Measurements from ENCODE around the gene CHTF8.

The CHTF8 gene

GRCh38 chr16:69106491-69107315, 25.7 kb downstream of the CHTF8 start:
- DNase-seq (ENCODE audit: insufficient read length, low spot score) (no peak), FAIRE-seq (no peak)
- TF ChIP-seq CTCF (IDR thresholded peaks at IDR 0.05; ENCODE audit: insufficient read depth, missing control alignments): no peak

GRCh38 chr16:69105501-69106361, 26.7 kb downstream of the CHTF8 start, which contains the start of gene HAS3:
Gene HAS3 (plus strand): TSS chr16:69105653. CDS start chr16:69109396, 3,743 bp downstream.
- FAIRE-seq: no peak
- TF ChIP-seq CTCF (IDR thresholded peaks at IDR 0.05; ENCODE audit: insufficient read depth, missing control alignments): peak; percentile 61
- peak; percentile 46 for DNase-seq (ENCODE audit: insufficient read length, low spot score)

DNA sequence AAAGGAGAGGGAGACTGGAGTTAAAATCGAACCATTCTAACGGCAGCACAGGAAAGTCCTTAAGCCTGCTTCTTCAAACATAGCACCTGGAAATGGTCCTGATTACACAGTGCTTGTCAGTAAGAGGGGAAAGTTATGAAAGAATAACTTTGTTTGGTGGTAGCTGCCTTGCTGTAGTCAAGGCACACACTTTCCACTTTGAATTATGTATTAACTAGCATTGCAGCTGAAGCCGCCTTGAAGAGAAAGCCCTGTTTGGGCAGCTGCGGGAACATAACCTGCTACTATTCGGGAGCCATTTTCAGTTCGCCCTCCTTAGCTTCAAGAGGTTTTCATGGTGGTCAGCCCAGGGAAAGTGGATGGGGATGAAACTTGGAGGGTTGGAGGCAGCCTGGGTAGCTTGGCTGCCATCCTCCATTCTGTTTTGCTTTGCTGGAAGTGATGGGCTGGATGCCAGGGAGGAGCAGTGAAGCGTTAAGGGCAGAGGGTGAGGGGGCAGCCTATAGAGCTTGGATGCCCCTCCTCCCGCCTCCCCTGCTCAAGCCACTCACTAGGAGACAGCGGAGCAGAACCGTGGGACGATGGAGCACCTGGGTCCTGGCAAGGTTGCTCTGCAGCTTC, 32.2 kb downstream of the CHTF8 start:
- DNase-seq (ENCODE audit: insufficient read length, low spot score): no peak
- no peak for FAIRE-seq

GRCh38 chr16:69095193-69095592, 37.2 kb downstream of the CHTF8 start:
- TF ChIP-seq CTCF (IDR thresholded peaks at IDR 0.05; ENCODE audit: insufficient read depth, missing control alignments): no peak
- FAIRE-seq (no peak), DNase-seq (ENCODE audit: insufficient read length, low spot score) (no peak)

More for the DNA sequence above, 32.2 kb downstream of the CHTF8 start:
- no peak for TF ChIP-seq CTCF (IDR thresholded peaks at IDR 0.05; ENCODE audit: insufficient read depth, missing control alignments)

DNA sequence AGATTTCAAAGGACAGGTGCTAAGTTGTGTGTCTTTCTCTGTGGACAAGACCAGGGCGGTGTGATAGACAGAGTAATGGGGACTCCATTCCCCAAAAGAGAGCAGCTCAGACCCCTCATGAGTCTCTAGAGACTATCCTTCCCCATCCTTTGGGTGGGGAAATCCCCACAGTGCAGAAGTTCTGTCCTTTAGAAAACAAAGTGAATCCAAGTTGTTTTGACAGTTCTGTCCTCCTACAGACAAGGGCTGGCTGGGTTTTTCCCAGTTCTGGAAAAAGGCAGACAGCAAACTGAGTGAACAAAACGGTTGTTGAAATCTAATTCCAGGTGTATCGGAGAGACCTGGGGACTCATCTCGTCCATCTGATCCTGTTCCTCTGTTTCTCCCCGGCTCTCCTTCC, 37.9 kb downstream of the CHTF8 start:
- FAIRE-seq (no peak), DNase-seq (ENCODE audit: insufficient read length, low spot score) (no peak)
- no peak for TF ChIP-seq CTCF (IDR thresholded peaks at IDR 0.05; ENCODE audit: insufficient read depth, missing control alignments)

- TF ChIP-seq CTCF (IDR thresholded peaks at IDR 0.05; ENCODE audit: insufficient read depth, missing control alignments): no peak
- no peak for FAIRE-seq
- DNase-seq (ENCODE audit: insufficient read length, low spot score): no peak
Measured at GRCh38 chr16:69093974-69094373, 38.4 kb downstream of the CHTF8 start.

All from D721Med (cell line).